SU-DHL-6 (cell line): Measurements from ENCODE around the gene ZNF74.

ENCODE experiments used
- H2AFZ ChIP-seq: fragments of 200-600 bp; sonication (generic); 2 replicates; pipeline ENCODE4 v1.6.1; 2014; ENCODE audit warnings: low read depth, mild to moderate bottlenecking, moderate library complexity, mixed read lengths, antibody characterized with exemption, low read length; ENCODE audit not compliant: severe bottlenecking
- H3F3A ChIP-seq: fragments of 200-600 bp; shearing (Covaris generic); 2 replicates; pipeline ENCODE4 v1.6.0; 2016; ENCODE audit warnings: antibody characterized with exemption, mild to moderate bottlenecking; ENCODE audit not compliant: insufficient read depth
- H3K27ac ChIP-seq: fragments of 200-600 bp; sonication (generic); 2 replicates; pipeline ENCODE4 v1.5.1; 2016; ENCODE audit warnings: low read depth, mild to moderate bottlenecking, low read length, moderate library complexity, mixed read lengths
- H3K27me3 ChIP-seq: fragments of 200-600 bp; sonication (generic), shearing (Covaris generic); 2 replicates; pipeline ENCODE4 v1.6.0; 2014; ENCODE audit warnings: mild to moderate bottlenecking, low read length
- H3K36me3 ChIP-seq: fragments of 200-600 bp; sonication (generic); 2 replicates; pipeline ENCODE4 v1.6.1; 2014; ENCODE audit warnings: mild to moderate bottlenecking, low read length, mixed read lengths
- H3K4me2 ChIP-seq: fragments of 300-600, 200-600 bp; shearing (Covaris generic), sonication (generic); 2 replicates; pipeline ENCODE4 v1.6.0; 2014; ENCODE audit warnings: low read length, low read depth, mild to moderate bottlenecking; ENCODE audit not compliant: poor library complexity, severe bottlenecking
- H3K4me3 ChIP-seq: fragments of 200-600 bp; sonication (generic); 2 replicates; pipeline ENCODE4 v1.5.1; 2014; ENCODE audit warnings: antibody characterized with exemption, low read length, mild to moderate bottlenecking, mixed read lengths; ENCODE audit not compliant: insufficient read depth, poor library complexity, severe bottlenecking
- H3K79me2 ChIP-seq: fragments of 200-600 bp; sonication (generic); 2 replicates; pipeline ENCODE4 v1.6.1; 2014; ENCODE audit warnings: mild to moderate bottlenecking, low read length, moderate library complexity; ENCODE audit not compliant: insufficient read depth
- H3K9ac ChIP-seq: fragments of 200-600 bp; sonication (generic); 2 replicates; pipeline ENCODE4 v1.7.0; 2014; ENCODE audit warnings: mild to moderate bottlenecking, low read length
- H3K9me2 ChIP-seq: fragments of 200-600 bp; sonication (generic); replicated peaks from 2 replicates; pipeline ENCODE4 v1.6.1; 2014; ENCODE audit warnings: low read length; ENCODE audit not compliant: insufficient read depth
- H3K9me3 ChIP-seq: fragments of 200-600 bp; sonication (generic); 2 replicates; pipeline ENCODE4 v1.6.1; 2014; ENCODE audit warnings: low read length, mixed read lengths; ENCODE audit not compliant: insufficient read depth
- H4K20me1 ChIP-seq: fragments of 200-600 bp; sonication (generic); 2 replicates; pipeline ENCODE4 v1.6.1; 2014; ENCODE audit warnings: low read depth, mild to moderate bottlenecking, antibody characterized with exemption, low read length, moderate library complexity, mixed read lengths
- EZH2phosphoT487 ChIP-seq: fragments of 200-600 bp; sonication (generic), shearing (Covaris generic); conservative IDR thresholded peaks from 2 replicates; pipeline ENCODE4 v1.6.1; 2018; ENCODE audit warnings: mild to moderate bottlenecking, antibody characterized with exemption, low read length, moderate library complexity, mixed read lengths
- TF ChIP-seq, protein P1 (sequence below): fragments of 200-600 bp; sonication (generic); IDR thresholded peaks from one replicate; pipeline ENCODE4 v1.5.1; 2017; ENCODE audit warnings: antibody characterized with exemption, mild to moderate bottlenecking, low read length, moderate library complexity; ENCODE audit not compliant: insufficient read depth, poor library complexity, severe bottlenecking

Gene ZNF74

DNA sequence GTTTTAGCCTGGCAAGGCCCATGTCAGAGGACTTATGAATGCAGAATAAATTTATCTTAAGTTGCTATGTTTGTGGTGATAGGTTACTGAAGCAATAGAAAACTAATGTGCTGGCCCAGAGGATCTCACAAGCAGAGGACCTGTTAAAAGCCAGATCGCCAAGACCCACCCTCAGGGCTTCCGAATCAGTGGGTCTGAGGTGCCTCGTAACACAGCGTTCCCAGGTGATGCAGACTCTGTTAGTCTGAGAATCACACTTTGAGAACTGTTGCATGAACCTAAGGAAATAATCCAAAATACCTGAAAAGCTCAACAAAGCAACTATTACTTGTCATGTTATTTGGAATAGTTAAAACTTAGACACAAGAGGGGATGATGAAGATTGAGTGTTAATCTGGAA, 50.4 kb downstream of the ZNF74 start:
- Histone ChIP-seq H3K36me3 (no peaks in the 10 kb centered on the region), H4K20me1 (no peaks in the 10 kb centered on the region)

DNA sequence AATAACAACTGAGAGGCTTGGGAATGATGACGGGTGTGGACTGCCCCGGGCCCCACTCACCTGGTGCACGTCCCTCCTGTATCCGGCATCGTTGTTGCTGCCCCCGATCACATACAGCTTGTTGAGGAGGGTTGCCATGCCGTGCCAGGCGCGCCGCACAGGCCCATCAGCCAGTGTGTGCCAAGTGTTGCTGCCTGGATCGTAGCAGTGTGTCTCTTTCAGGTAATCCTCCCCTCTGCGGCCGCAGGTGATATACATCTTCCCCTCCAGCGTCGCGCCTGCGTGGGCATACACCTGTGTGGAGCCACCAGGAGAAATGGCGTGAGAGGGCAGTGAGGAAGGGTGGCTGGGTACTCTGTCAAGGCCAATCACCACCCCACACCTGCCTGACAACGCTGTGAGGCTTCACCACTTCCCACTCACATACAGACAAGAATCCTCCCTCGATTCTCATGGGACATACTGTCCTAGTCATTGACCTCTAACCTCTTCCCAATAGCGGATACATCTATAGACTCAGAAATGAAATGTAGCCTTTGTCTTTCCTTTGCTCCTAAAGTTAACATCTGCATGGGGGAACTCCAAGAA, 52.5 kb downstream of the ZNF74 start:
- no peaks in the 10 kb centered on the region for H3K79me2 ChIP-seq
- no peaks in the 10 kb centered on the region for H3K27me3 ChIP-seq
- no peaks in the 10 kb centered on the region for H3K36me3 ChIP-seq
- H2AFZ ChIP-seq = no peak overlapping the region
- no peaks in the 10 kb centered on the region for H3F3A ChIP-seq
- H3K9ac ChIP-seq = no peak overlapping the region
- no peaks in the 10 kb centered on the region for H4K20me1 ChIP-seq
- H3K4me3 ChIP-seq = no peak overlapping the region
- no peak overlapping the region for H3K27ac ChIP-seq
- no peaks in the 10 kb centered on the region for H3K9me3 ChIP-seq
- H3K4me2 ChIP-seq = no peak overlapping the region
- H3K9me2 ChIP-seq = no peaks in the 10 kb centered on the region
- TF ChIP-seq EZH2phosphoT487 = no peak
- TF ChIP-seq, protein P1, sequence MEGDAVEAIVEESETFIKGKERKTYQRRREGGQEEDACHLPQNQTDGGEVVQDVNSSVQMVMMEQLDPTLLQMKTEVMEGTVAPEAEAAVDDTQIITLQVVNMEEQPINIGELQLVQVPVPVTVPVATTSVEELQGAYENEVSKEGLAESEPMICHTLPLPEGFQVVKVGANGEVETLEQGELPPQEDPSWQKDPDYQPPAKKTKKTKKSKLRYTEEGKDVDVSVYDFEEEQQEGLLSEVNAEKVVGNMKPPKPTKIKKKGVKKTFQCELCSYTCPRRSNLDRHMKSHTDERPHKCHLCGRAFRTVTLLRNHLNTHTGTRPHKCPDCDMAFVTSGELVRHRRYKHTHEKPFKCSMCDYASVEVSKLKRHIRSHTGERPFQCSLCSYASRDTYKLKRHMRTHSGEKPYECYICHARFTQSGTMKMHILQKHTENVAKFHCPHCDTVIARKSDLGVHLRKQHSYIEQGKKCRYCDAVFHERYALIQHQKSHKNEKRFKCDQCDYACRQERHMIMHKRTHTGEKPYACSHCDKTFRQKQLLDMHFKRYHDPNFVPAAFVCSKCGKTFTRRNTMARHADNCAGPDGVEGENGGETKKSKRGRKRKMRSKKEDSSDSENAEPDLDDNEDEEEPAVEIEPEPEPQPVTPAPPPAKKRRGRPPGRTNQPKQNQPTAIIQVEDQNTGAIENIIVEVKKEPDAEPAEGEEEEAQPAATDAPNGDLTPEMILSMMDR = no peak

More for the DNA sequence above, 50.4 kb downstream of the ZNF74 start:
- H3K9me3 ChIP-seq = no peaks in the 10 kb centered on the region
- no peak overlapping the region for H3K9ac ChIP-seq
- H3K9me2 ChIP-seq = no peaks in the 10 kb centered on the region
- no peak overlapping the region for H3K27ac ChIP-seq
- H3K4me3 ChIP-seq = no peak overlapping the region
- no peak overlapping the region for H3K4me2 ChIP-seq
- no peak overlapping the region for H2AFZ ChIP-seq
- H3F3A ChIP-seq = no peaks in the 10 kb centered on the region
- H3K27me3 ChIP-seq = no peaks in the 10 kb centered on the region
- no peaks in the 10 kb centered on the region for H3K79me2 ChIP-seq
- TF ChIP-seq, protein P1 = no peak
- no peak for TF ChIP-seq EZH2phosphoT487

DNA sequence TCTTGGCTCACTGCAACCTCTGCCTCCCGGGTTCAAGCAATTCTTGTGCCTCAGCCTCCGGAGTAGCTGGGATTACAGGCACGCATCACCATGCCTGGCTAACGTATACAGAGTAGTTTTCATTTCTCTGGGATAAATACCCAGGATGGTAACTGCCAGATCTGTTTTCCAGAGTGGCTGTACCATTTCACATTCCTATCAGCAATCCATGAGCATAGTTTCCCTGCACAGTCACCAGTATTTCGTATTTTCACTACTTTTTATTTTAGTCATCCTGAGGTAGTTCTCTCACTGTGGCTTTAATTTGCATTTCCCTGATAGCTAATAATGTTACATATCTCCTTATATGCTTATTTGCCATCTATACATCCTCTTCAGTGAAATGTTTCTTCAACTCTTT, 54.7 kb downstream of the ZNF74 start:
- Histone ChIP-seq H2AFZ (no peak overlapping the region), H3K4me3 (no peak overlapping the region), H3K4me2 (no peak overlapping the region), H3K9me3 (no peaks in the 10 kb centered on the region), H3K36me3 (no peaks in the 10 kb centered on the region), H4K20me1 (no peaks in the 10 kb centered on the region), H3K9me2 (no peaks in the 10 kb centered on the region), H3F3A (no peaks in the 10 kb centered on the region), H3K79me2 (no peaks in the 10 kb centered on the region), H3K27ac (no peak overlapping the region), H3K27me3 (no peaks in the 10 kb centered on the region), H3K9ac (no peak overlapping the region)
- TF ChIP-seq, protein P1 = no peak
- TF ChIP-seq EZH2phosphoT487 = no peak
